Measurements from ENCODE around the gene RPTOR. TPM values are rescaled to one million over a fixed set of nuclear protein-coding genes. Genes with fewer than 3 reads are reported as not detected.

RPTOR gene
- total RNA-seq, 1 donor from 2014 or later: 11.7 TPM

DNA sequence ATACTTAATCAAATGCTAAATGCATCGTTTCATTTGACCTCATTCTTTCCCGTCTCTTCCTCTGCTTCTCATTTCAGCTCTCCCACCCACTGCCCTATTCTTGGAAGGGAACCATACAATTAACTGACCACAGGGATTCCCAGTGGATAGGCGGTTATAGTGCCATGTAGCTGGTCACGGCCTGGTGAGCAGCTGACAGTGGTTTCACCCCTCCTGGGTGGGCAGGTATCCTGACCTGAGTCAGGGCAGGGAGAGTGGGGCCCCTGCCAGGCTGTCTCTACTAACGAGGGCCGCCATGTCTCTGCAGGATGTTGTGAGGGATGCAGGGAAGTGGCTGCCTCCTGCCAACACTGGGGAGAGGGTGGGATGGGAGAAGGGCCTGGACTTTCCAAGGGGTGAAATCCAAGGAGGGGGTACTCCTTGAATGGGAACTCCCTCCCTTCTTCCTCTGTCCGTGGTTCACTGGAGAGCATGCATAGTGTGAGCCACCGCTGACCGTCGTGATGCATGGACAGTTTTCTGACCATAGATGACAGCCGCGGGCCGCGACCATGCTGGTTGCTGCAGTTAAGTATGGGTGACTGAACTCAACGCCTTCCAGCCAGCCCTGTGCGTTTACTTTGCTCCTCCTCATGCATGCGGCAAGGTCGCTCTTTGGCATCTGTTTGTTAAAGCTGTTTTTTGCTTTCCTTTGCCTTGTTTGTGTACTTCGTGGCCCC is 95.9 kb downstream of the RPTOR start:
- DNase-seq (ENCODE audit: low read depth in 2 of 2): no peak

GRCh38 chr17:80643326-80644099 is 98.9 kb downstream of the RPTOR start:
- DNase-seq (ENCODE audit: low read depth in 2 of 2): no peak

DNA sequence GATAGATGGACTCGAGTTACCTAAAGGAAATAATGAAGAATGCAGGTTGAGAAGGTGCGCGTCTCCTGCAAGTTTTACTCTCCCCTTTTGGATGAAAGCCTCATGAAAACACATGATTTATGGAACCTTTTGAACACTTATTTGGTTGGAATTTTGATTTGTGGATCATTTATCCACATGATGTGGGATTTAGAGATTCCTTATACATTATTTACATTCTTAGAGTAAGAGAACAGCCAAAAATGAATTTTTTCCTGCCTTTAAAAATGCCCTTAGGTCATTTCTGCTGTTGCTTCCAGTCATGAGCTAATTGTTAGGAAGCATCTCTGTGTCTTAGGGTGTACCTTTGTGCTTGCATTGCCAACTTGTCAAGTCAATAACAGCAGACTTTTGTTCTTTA is 99.9 kb downstream of the RPTOR start:
- no peak for DNase-seq (ENCODE audit: low read depth in 2 of 2)

DNA sequence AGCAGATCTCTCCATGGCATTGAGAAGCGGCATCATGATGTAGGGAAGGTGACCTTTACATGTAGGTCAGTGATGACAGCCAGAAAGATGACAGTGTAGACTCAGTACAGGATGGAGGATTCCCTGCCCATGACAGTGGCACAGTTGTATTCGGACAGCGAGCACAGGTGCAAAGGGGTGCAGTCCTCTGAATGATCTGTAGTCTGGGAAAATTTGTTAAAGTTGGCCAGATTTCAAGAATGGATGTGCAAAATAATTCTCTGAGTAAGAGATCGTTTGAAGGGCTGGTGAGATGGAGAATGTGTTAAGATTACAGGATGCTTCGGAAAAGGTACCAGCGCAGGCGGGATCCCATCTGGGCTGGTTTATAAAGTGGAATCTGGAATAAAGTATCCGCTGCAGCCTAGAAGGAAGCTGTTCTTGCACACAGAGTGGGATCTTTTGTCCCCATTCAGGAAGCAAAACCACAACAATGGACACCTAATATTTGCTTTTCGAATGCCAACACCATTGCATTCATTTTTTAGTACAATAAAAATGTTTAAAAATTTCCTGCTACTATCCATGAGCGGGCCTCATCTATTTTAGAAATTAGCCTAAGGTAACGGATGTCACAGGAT is 101.2 kb downstream of the RPTOR start:
- peak in 1 of 2 donors; percentile 54 for DNase-seq (ENCODE audit: low read depth in 2 of 2)

GRCh38 chr17:80646328-80646727 is 101.7 kb downstream of the RPTOR start:
- DNase-seq (ENCODE audit: low read depth in 2 of 2): no peak

DNA sequence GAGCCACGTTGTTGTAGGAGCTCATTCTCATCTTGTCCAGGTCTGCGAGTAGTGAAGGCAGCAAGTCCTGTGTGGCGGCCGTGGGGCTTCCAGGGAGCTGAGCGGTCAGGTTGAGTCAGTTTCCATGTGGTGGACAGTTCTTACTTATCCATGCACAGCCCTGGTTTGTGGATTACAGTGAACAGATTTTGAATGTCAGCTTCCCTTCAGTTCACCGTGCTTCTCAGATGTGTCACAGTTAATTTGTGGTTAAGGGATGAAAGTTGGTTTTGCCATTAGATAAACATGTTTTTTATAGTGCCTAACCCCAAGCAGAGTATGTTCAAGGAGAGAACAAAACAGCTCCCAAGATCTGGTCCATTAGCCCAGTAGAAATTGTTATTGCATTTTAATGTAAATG is 103.1 kb downstream of the RPTOR start:
- peak in 1 of 2 donors; percentile 20 for DNase-seq (ENCODE audit: low read depth in 2 of 2)

- no peak for DNase-seq (ENCODE audit: low read depth in 2 of 2)
Observed at GRCh38 chr17:80649200-80649644, 104.6 kb downstream of the RPTOR start.

- peak; percentile 59 to 81 for DNase-seq (ENCODE audit: low read depth in 2 of 2)
Observed at GRCh38 chr17:80649672-80650330, 105.2 kb downstream of the RPTOR start.

DNA sequence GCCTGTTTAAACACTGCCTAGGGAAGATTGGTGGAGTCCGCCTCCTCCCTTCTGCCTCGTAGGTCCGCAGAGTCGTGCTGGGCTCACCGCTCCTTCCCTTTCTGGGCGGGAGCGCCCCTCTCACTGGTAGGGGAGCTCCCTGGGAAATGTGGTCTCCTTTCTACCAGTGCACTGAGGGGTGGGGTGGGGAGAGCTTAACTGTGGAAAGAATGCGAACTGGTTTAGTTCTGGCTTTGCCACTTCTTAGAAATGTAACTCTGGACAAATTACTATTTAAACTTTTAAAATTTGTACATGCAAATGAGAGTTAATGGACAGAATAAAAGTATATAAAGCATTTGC is 105.7 kb downstream of the RPTOR start:
- no peak for DNase-seq (ENCODE audit: low read depth in 2 of 2)

GRCh38 chr17:80650751-80651518 is 106.3 kb downstream of the RPTOR start:
- DNase-seq (ENCODE audit: low read depth in 2 of 2): no peak

DNA sequence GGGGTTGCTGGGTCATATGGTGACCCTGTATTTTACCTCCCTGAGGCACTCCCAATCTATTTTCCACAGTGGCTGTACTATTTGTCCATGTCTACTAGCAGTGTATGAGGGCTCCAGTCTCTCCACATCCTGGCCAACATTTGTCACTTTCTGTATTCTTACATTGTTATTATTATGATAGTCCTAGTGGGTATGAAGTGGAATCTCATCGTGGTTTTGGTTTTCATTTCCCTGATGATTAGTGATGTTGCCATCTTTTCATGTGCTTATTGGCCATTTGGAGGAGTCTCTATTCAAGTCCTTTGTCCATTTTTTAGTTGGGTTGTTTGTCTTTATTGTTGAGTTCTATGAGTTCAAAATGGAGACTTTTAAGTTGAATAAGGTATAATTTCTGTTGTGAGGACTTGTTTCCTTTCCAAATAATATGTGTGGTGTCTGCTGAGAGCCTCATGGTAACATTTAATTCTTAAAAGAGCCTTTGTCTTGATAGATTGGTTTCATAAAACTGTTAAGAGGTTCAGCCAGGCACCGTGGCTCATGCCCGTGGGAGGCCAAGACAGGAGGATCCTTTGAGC is 108.2 kb downstream of the RPTOR start:
- no peak for DNase-seq (ENCODE audit: low read depth in 2 of 2)

DNA sequence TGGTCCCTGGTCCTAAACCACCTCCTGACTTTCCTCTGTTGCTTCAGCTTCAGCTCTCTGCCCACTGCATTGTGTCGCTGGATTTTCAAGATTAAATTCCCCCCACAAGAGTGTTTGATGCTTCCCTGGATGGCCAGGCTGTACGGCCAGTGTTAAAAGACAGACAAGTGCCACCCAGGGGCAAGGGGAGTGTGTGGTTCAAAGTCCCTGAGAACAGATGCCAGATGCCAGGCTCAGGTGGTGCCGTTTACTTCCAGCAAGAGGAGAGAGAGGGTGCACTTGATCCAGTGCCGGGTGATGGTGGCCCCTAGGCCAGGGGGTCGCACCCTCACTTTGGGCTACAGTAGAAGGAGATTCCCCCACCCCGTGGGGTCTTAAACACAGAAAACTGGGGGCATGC is 109.2 kb downstream of the RPTOR start:
- no peak for DNase-seq (ENCODE audit: low read depth in 2 of 2)

DNA sequence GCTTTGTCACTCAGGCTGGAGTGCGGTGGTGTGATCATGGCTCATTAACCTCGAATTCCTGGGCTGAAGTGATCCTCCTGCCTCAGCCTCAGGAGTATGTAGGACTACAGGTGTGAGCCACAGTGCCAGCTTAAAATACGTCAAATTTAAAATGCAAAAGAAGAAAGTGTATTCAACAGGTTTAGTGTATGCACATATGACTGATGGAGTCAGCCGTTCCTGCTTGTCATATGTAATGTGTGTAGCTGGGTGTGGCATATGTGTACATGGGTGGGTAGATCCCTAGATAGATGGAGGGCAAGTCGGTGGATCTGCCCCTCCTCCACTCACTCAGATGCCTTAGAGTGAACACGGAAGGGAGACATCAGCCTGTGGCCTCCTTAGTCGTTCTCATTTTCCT is 111.0 kb downstream of the RPTOR start:
- no peak for DNase-seq (ENCODE audit: low read depth in 2 of 2)

DNA sequence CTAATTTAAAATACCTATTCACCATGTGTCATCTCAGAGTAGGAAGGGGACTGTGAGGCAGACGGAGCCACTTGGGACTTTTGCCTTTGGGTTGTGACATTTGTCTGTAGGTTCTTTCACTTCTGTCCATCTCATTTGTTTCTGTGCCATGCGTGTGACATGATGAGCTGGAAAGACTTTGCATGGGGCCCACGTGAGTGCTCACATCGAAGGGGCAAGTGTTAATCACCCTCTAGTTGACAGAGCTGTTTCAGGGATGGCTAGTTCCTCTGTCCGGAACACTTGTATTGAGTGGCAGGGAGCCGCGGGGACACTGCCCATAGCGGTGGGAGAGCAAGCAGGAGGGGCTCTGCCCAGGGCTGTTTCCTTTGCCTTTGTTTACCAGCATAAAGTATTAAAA is 112.0 kb downstream of the RPTOR start:
- DNase-seq (ENCODE audit: low read depth in 2 of 2): no peak

DNA sequence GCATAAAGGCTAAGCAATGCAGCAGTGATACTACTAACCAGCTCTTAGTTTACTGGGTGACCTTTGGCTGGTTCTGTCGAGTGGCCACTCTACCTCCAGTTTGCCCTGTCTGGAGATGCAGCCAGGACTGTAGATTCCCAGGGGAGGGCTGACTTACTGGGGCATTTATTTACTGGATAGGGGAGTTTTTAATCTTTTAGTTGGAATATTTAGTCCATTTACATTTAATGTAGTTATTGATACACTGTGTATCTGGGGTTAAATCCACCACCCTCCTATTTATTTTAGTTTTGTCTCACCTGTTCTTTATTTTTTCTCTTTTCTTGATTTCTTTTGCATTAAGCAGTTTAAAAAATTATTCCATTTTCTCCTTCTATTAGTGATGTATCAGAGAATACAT is 112.9 kb downstream of the RPTOR start:
- DNase-seq (ENCODE audit: low read depth in 2 of 2): no peak

DNA sequence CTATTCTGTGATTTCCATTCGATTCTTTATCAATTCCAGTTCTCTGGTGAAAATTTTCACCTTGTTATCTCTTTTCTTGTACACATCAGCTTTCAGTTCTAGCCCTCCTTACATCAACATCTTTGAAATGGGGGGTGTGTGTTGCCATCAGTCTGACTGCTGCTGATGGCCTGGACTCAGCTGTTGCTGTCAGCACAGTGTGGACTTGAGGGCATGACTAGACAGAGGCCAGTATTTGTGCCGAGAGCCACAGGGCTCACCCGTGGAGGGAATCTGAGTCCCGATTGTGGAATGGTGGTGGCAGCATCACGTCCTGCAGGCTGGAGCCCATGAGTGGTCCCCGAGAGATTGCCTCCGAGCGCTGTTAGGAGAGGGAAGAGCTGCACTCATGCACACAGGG is 114.2 kb downstream of the RPTOR start:
- DNase-seq (ENCODE audit: low read depth in 2 of 2): no peak

- DNase-seq (ENCODE audit: low read depth in 2 of 2): no peak
Observed at GRCh38 chr17:80659651-80660050, 115.0 kb downstream of the RPTOR start.

DNA sequence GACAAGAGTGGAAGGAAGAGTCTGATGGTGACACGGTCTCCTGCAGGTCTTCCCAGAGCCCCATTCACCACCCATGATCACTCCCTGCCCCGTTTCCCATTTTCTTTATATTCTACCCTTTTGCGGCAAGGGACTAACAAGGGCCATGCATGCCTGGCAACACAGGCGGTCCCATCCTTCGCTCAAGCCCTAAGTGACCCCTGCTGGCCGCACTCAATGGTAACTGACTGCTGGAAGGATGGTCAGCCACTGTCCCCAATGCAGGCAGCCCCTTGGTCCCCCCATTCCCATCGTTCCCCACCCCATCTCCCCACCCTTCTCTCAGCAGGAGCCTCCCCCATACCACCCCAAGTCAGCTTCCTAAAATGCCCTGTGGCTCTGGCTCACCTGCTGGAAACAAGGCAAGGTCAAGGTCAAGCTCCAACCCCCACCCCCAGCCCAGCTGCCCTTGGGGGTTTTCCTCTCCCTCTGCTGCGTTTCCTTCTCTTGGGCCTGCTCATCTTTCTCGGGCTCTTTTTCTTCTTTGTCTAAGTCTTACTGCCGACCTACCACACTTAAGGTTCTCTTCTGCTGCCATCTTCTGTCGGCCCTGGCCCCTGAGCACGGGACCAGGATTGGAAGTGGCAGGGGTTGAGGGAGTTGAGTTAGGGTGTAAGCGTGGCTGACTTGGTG is 116.0 kb downstream of the RPTOR start:
- DNase-seq (ENCODE audit: low read depth in 2 of 2): no peak

- DNase-seq (ENCODE audit: low read depth in 2 of 2): no peak
Observed at GRCh38 chr17:80662557-80662956, 117.9 kb downstream of the RPTOR start.

GRCh38 chr17:80663781-80664206 is 119.2 kb downstream of the RPTOR start:
- DNase-seq (ENCODE audit: low read depth in 2 of 2): no peak
